Measurements from ENCODE around the gene CCDC141.

CCDC141 gene

DNA sequence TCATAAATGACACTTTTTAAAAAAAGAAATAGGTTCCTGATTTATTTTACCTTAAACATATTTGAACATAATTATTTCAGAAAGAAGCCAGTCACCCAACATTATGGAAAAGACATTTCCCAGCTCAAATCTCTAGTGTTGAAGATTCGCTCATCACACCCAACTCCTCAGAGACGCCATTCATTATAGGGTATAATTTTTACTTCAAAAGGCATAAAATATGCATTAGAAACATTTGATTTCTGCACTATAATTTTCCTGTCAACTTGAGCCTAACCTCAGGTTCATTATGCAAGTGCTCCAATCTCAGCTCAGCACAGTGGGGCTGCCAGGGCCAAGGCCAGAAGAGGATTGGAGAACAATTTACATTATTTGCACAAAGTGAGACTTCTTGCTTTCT, 183.9 kb downstream of the CCDC141 start:
- DNase-seq (ENCODE audit: low read depth in 2 of 2): no peak
- TF ChIP-seq, protein P1, sequence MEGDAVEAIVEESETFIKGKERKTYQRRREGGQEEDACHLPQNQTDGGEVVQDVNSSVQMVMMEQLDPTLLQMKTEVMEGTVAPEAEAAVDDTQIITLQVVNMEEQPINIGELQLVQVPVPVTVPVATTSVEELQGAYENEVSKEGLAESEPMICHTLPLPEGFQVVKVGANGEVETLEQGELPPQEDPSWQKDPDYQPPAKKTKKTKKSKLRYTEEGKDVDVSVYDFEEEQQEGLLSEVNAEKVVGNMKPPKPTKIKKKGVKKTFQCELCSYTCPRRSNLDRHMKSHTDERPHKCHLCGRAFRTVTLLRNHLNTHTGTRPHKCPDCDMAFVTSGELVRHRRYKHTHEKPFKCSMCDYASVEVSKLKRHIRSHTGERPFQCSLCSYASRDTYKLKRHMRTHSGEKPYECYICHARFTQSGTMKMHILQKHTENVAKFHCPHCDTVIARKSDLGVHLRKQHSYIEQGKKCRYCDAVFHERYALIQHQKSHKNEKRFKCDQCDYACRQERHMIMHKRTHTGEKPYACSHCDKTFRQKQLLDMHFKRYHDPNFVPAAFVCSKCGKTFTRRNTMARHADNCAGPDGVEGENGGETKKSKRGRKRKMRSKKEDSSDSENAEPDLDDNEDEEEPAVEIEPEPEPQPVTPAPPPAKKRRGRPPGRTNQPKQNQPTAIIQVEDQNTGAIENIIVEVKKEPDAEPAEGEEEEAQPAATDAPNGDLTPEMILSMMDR (IDR thresholded peaks at IDR 0.05; ENCODE audit: low read depth, low read length): no peak
- H3K4me3 ChIP-seq (replicated peaks in 1 of 2; ENCODE audit: low read depth in 2 of 2, low read length in 2 of 2): no peak overlapping the region

GRCh38 chr2:178865146-178865936, 184.6 kb downstream of the CCDC141 start:
- no peak overlapping the region for H3K4me3 ChIP-seq (replicated peaks in 1 of 2; ENCODE audit: low read depth in 2 of 2, low read length in 2 of 2)
- TF ChIP-seq, protein P1 (IDR thresholded peaks at IDR 0.05; ENCODE audit: low read depth, low read length): no peak
- peak in 1 of 2 donors; percentile 57 for DNase-seq (ENCODE audit: low read depth in 2 of 2)

DNA sequence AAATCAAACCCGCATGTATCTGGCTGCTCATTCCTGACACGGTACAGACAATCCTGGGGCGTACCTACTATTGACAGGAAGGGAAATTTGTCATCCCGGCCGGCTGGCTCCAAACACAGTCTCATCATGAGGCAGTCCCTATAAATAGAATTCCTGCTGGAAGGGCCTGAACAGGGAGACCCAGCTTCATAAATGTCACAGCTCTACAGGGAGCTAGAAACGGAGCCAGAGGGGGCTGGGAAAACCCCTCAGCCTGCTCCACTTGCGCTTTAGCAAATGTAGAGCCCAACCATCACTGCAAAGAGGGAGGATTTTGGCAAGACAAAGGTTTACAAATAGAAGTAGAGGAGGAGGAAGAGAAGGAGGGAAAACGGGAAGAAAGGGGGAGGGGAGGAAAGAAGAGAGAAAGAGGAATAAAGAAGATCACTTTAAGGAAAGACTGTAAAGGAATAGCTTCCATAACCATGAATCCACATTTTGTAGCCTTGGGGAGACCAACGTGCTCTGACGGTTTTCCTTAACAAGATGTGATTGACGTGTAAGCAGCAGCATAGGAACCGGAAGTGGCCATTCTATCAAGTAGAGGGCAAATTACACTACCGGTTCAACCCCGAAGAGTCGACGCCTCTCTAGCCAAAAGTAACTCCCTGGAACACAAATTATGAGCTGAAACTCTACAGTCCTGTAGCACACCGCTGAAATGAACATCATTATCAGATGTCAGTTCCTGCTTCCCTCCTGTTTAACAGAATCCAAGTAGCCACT, 185.9 kb downstream of the CCDC141 start:
- H3K4me3 ChIP-seq (replicated peaks in 1 of 2; ENCODE audit: low read depth in 2 of 2, low read length in 2 of 2): no peak overlapping the region
- peak; percentile 44 to 78 for DNase-seq (ENCODE audit: low read depth in 2 of 2)
- TF ChIP-seq, protein P1 (IDR thresholded peaks at IDR 0.05; ENCODE audit: low read depth, low read length): no peak

DNA sequence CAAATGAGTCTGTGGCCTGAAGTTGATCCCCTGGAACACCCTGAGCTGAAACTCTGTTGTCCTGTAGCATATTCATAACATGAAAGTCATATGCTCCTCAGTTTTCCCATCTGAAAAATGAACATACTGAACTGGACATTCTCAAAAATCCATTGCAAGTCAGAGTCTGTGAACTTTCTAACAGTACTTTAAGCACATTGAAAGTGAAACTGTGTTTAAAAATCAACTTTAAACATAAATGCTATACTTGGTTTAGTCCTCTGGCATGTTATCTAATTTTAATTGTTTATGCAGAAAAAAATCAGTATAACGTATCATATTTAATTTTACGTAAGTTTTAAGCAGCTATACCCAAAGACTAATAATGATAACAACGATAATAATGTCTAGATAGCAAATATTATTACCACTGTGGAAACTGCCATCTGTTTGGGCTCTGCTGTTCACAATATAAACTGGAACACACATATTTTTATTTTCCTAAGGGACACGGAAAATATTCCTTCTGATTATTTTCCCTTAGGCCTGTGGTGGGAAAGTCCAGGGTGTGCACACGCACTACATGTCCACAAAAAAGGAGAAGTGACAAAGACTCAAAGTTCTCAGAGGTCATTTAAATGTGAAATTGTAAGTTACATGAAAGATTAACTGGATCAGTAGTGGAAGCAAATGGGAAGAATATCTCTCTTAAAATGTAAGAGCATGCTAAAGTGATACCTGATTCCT, 186.6 kb downstream of the CCDC141 start:
- TF ChIP-seq, protein P1 (IDR thresholded peaks at IDR 0.05; ENCODE audit: low read depth, low read length): no peak
- no peak overlapping the region for H3K4me3 ChIP-seq (replicated peaks in 1 of 2; ENCODE audit: low read depth in 2 of 2, low read length in 2 of 2)
- DNase-seq (ENCODE audit: low read depth in 2 of 2): no peak

DNA sequence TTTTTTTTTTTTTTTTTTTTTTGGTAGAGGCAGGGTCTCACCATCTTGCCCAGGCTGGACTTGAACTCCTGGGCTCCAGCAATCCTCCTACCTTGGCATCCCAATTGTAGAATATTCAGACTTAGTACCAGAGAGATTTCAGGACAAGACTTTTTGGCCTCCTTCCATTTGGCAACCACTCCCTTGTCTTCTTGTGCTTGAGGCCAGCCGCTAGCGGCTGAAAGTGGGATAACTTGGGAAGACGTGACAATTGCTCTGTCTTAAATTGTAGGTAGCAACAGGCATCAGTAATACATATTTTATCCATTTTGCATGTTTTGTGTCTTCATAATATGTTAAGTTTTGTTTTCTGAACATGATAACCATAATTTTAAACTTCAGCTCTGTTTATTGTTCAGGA, 189.4 kb downstream of the CCDC141 start:
- peak; percentile 77 to 85 for DNase-seq (ENCODE audit: low read depth in 2 of 2)
- TF ChIP-seq, protein P1 (IDR thresholded peaks at IDR 0.05; ENCODE audit: low read depth, low read length): peak; percentile 58
- H3K4me3 ChIP-seq (replicated peaks in 1 of 2; ENCODE audit: low read depth in 2 of 2, low read length in 2 of 2): no peak overlapping the region

DNA sequence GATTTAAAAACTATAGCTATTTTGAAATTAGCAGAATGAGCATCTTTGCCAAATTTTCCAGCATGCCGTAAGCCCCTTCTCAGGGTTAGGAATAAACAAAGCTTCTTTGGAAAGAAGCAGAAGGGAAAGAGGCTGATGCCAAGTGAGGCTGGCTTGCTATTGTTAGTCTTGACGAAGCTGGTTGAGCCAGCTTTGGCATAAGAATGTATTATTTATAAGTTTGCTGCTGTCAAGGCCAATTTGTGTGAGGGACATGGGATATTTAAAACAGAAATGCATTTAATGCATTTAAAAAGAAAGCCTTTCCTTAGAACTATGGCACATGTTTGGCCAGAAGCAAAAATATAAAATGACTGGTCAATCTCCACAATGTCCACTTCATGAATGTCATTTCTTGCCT, 190.2 kb downstream of the CCDC141 start:
- TF ChIP-seq, protein P1 (IDR thresholded peaks at IDR 0.05; ENCODE audit: low read depth, low read length): no peak

More for the DNA sequence above, 190.2 kb downstream of the CCDC141 start:
- DNase-seq (ENCODE audit: low read depth in 2 of 2): no peak
- H3K4me3 ChIP-seq (replicated peaks in 1 of 2; ENCODE audit: low read depth in 2 of 2, low read length in 2 of 2): no peak overlapping the region
